Lower lobe of right lung (tissue), 2 donors: Measurements from ENCODE around the gene NRXN3. TPM values are rescaled to one million over a fixed set of nuclear protein-coding genes. Genes with fewer than 3 reads are reported as not detected.

Experiments used
- ATAC-seq, 2 donors: fragments of 200-7000 bp; cut with Tn5 transposase; one replicate each; pipeline ENCODE4 v1.9.1; 2020 to 2022; ENCODE audit warnings: mild to moderate bottlenecking in 2 of 2, moderate library complexity in 2 of 2
- DNase-seq: peaks from one replicate; pipeline ENCODE4 v3.0.0-alpha.2; 2020
- H3K27ac ChIP-seq: fragments of 200-600 bp; one replicate; pipeline ENCODE4 v1.8.0; 2022
- H3K27me3 ChIP-seq: fragments of 200-600 bp; one replicate; pipeline ENCODE4 v1.8.0; 2022; ENCODE audit warnings: low read depth
- H3K36me3 ChIP-seq: fragments of 200-600 bp; one replicate; pipeline ENCODE4 v1.8.0; 2022; ENCODE audit warnings: mild to moderate bottlenecking
- H3K4me1 ChIP-seq: fragments of 200-600 bp; one replicate; pipeline ENCODE4 v1.8.0; 2022
- H3K4me3 ChIP-seq: fragments of 200-600 bp; one replicate; pipeline ENCODE4 v1.8.0; 2022; ENCODE audit warnings: mild to moderate bottlenecking
- H3K9me3 ChIP-seq: fragments of 200-600 bp; one replicate; pipeline ENCODE4 v1.8.0; 2022
- CTCF ChIP-seq: fragments of 200-600 bp; IDR thresholded peaks from one replicate; pipeline ENCODE4 v1.8.0; 2022; ENCODE audit warnings: antibody characterized with exemption, mild to moderate bottlenecking
- intact Hi-C: fragments of 100-400 bp; cut with DNase I; formaldehyde crosslinking; loops from one replicate; pipeline ENCODE4 v1.11.0; 2022
- total RNA-seq: library from RNA; stranded (reverse); fragmentation: NEBNext Ultra II Directional; extraction: Animal tissue kit (Norgen Biotek cat#: 25700); gene quantifications from one replicate; pipeline ENCODE4 v1.2.1, GENCODE V29; 2021
- donor health status: DM: no; HTN: yes; CAD: no; lungs with severe emphysema.

Gene NRXN3
- total RNA-seq, 1 donor from 2014 or later = 9.0 TPM

GRCh38 chr14:78443834-78444233 lies 273.7 kb downstream of the NRXN3 start:
- H3K4me1 ChIP-seq = no peaks in the 10 kb centered on the region
- ATAC-seq = no peak
- H3K36me3 ChIP-seq = no peaks in the 10 kb centered on the region
- DNase-seq = no peak
- intact Hi-C loops = no loop called here
- H3K27me3 ChIP-seq = no peaks in the 10 kb centered on the region
- no peak overlapping the region for H3K27ac ChIP-seq
- no peaks in the 10 kb centered on the region for H3K9me3 ChIP-seq
- no peak for TF ChIP-seq CTCF
- no peak overlapping the region for H3K4me3 ChIP-seq

DNA sequence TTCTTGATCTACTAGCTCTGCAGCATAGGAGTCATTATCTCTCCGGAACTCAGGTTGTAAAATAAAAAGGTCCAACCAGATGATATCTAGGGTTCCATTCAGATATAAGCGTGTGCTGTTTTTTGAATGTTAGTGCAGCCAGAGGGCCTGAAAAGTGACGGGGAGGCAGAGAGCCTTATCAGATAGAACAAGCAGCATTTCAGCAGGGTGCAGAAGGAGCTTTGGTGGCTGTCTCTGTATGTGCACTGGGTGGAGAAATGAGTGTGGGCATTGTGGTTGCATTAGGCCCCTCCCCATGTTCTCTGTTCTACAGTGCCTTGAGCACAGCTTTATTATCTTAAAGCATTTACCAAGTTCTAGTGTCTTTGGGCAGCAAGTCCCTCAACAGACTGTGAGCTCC lies 275.1 kb downstream of the NRXN3 start:
- intact Hi-C loops = no loop called here

DNA sequence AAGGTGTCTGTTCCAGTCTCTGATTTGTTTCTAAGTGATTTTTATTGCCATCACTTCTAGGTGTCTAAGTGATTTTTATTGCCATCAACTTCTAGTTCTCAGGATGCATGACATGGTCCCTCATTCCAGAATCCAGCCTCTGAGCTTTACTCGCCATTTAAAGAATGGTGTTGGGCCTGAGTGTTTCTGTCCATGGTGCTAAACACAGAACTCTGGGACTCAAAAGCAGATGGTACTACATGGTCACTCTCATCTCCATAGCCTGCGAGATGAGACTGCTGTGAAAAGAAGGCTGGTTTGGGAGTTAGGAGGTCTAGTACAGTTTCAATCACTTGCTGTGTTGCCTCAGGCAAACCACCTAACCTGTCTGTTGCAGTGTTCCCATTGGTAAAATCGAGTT lies 276.6 kb downstream of the NRXN3 start:
- H3K36me3 ChIP-seq = no peaks in the 10 kb centered on the region
- H3K4me1 ChIP-seq = no peaks in the 10 kb centered on the region
- no peak for ATAC-seq
- H3K9me3 ChIP-seq = no peaks in the 10 kb centered on the region
- intact Hi-C loops = no loop called here
- no peak for DNase-seq
- no peaks in the 10 kb centered on the region for H3K27me3 ChIP-seq
- H3K4me3 ChIP-seq = no peak overlapping the region
- TF ChIP-seq CTCF = no peak
- no peak overlapping the region for H3K27ac ChIP-seq

More for the DNA sequence above, 275.1 kb downstream of the NRXN3 start:
- no peak for ATAC-seq
- H3K36me3 ChIP-seq = no peaks in the 10 kb centered on the region
- no peaks in the 10 kb centered on the region for H3K4me1 ChIP-seq
- H3K9me3 ChIP-seq = no peaks in the 10 kb centered on the region
- no peak overlapping the region for H3K27ac ChIP-seq
- H3K4me3 ChIP-seq = no peak overlapping the region
- H3K27me3 ChIP-seq = no peaks in the 10 kb centered on the region
- DNase-seq = no peak
- no peak for TF ChIP-seq CTCF

DNA sequence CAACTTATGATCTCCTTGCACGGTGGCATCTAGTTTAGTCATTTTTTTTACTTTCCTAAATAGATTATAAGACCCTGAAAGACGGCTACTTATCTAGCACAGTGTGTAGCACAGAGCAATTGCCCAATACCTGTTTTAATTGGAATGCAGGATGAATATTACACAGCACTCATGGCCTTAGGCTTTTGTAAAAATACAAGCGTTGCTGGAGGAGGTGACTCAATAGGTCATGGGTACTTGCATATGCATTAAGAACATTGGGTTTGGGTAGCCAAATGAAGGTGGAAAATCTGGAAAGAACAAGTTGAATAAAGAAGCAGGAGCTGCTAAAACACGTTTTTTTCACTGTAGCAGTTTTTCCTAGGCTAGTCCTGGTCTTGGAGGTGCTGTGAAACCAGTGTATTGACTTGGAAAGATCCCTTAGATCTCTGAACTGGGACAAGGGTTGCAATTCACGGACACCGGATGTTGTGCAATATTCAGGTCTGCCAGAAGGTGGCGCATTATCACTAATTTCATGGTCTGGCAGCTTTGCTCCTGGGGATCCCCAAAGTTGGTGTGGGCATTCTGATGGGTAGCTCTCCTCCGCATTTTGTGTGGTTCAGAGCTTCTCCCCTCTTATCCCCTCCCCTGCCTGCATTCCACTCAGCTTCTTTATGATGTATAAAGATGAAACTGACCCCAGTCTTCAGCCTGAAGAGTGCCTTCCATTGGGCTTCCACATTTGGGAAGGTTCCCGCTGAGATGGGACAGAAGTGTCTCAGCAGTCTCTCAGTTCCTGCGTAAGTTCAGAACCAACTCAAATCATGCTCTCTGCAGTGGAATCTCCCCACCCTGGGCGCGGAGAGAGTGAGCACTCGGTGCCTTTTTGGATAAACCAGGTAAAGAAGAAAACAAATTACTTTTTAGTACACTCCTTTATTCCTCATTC lies 278.3 kb downstream of the NRXN3 start:
- Histone ChIP-seq H3K27ac (no peak overlapping the region), H3K4me3 (no peak overlapping the region), H3K36me3 (no peaks in the 10 kb centered on the region), H3K9me3 (no peaks in the 10 kb centered on the region), H3K27me3 (no peaks in the 10 kb centered on the region), H3K4me1 (no peaks in the 10 kb centered on the region)
- DNase-seq = no peak
- intact Hi-C loops = no loop called here
- peak; percentile 64 for TF ChIP-seq CTCF
- peak; percentile 42 to 50 for ATAC-seq

GRCh38 chr14:78450669-78451318 lies 280.6 kb downstream of the NRXN3 start:
- DNase-seq = no peak
- H3K4me3 ChIP-seq = no peak overlapping the region
- intact Hi-C loops = no loop called here
- no peaks in the 10 kb centered on the region for H3K4me1 ChIP-seq
- H3K36me3 ChIP-seq = no peaks in the 10 kb centered on the region
- H3K27me3 ChIP-seq = no peaks in the 10 kb centered on the region
- TF ChIP-seq CTCF = no peak
- H3K27ac ChIP-seq = no peak overlapping the region
- no peaks in the 10 kb centered on the region for H3K9me3 ChIP-seq
- peak; percentile 59 to 69 for ATAC-seq
